NCI-H1694 (cell line): ENCODE measurements around the gene NETO2.

Experiments used
- DNase-seq: peaks from one replicate; lab custom pipeline; 2025; lab: John Stamatoyannopoulos, UW

The NETO2 gene

DNA sequence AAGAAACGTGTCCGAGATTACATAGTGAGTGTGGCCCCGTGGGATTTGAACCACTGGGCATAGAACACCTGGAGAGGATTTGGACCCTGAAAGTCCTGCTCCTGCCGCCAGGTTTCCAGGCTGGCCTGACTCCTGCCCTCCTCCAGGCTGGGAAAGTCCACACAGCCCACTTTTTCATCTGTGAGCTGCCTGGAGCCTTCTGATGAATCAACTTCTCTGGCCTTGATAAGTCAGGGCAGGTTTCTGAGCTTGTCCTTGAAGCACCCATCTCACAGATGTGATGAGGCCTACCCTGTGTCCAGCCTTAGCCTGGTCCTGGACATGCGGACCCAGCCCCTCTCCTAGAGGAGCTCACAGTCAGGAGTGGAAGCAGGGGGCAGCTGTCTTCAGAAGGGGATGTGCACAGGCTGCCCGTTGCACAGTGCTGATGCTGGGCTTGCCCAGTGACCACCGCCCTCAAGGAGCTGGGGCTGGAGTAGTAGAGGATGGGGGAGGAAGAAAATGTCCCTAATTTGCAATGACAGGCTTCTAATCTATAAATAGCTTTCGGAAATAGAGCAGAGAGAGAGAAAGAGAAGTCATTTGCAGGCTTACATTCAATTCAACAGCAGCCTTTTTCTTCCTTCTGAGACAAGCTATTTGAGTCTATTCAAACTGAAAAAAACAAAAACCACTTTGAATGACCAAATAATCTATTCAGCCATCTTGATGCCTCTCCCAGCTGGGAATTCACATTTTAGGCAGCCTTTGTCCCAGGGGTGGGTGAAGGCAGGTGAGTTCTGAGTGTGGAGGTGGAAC, 96.8 kb downstream of the NETO2 start:
- DNase-seq = no peak

GRCh38 chr16:47045459-47045858, 98.3 kb downstream of the NETO2 start:
- no peak for DNase-seq

GRCh38 chr16:47045023-47045422, 98.7 kb downstream of the NETO2 start:
- DNase-seq = no peak

- DNase-seq = no peak
These were observed 99.6 kb downstream of the NETO2 start for GRCh38 chr16:47043970-47044684.

GRCh38 chr16:47043200-47043599, 100.5 kb downstream of the NETO2 start:
- peak; percentile 38 for DNase-seq

- DNase-seq = peak; percentile 42
These were observed 105.8 kb downstream of the NETO2 start for GRCh38 chr16:47037746-47038458.

- DNase-seq = no peak
These were observed 106.4 kb downstream of the NETO2 start for GRCh38 chr16:47037396-47037745.

DNA sequence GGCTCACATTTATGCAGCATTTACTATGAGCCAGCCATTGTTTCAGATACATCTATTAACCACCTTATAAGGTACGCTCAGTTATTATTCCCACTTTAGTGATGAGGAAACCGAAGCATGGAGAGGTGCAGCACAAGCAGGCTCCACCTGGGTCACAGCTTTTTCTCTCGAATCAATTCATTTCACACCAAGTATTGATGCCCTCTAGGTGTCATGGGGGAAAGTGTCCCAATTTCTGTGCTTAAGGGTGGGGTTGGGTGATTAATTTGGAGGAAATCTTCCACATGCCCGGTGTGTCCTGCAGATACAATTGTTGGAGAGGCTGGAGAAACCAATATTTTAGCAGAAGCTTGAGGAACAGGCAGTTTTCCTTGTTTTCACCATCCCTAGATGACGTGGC, 107.5 kb downstream of the NETO2 start:
- DNase-seq = no peak

DNA sequence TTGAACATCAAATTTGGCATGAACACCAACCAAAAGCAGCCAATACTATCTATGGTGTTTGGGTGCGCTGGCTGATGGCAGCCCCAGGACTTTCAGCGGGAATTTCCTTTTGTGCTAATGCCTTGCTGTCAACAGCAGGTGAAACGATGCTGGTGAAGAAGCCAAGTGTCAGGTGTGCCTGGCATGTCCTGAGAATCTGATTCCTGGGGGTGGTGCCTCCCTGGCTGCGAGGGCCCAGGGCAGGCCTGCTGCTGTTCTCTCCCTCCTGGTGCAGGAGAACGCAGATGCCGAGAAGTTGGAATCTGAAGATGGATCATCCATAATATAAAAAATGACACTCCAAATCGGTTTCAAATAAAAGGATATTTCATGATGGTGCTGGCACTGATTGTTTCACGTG, 108.3 kb downstream of the NETO2 start:
- no peak for DNase-seq

DNA sequence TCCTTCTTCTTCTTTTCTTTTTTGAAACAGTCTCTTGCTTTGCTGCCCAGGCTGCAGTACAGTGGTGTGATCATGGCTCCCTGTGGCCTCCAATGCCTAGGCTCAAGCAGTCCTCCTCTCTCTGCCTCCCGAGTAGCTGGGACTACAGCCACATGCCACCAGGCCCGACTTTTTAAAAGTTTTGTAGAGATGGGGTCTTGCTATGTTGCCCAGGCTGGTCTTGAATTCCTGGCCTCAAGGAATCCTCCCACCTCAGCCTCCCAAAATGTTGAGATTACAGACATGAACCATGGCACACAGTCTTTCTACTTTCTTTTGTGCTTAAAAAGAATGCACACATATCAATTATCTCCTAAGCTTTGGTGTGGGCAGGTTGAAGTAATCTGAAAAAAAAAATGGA, 109.3 kb downstream of the NETO2 start:
- no peak for DNase-seq

GRCh38 chr16:47033176-47033575, 110.6 kb downstream of the NETO2 start:
- DNase-seq = no peak

- no peak for DNase-seq
These were observed 114.0 kb downstream of the NETO2 start for GRCh38 chr16:47029724-47030123.

DNA sequence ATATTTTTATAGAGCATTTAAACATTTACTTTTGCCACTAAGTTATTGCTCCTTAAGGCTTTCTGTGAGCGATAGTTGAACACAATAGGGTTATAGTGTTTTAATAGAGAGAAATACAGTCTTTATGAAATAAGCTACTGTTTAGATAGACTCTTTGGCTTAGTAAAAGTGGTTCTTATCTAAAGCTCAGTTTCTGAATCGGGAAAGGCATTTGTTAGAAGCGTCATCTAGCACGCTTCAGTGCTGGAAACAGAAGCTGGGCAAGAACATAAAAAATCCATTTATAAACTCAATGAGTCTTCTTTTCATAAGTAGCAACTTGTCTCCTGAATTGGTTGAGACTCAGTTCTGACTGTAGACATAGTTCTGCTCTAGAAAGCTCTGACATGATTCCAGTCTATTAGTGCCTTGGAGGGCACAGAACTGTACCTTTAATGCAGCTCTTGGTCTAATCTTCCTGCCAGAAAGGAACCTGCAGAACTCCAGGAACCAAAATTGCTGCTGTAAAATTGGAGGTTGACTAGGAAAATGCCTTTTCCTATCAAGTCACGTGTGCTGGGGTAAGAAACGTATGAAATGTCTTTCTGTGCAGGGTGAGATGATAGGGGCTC, 114.9 kb downstream of the NETO2 start:
- DNase-seq = no peak
